ENCODE measurements around the gene METTL2B. TPM values are rescaled to one million over a fixed set of nuclear protein-coding genes. Genes with fewer than 3 reads are reported as not detected.
"Not testable (repeated sequence)": the region's sequence is repeated elsewhere in the genome, so short reads cannot be mapped to it uniquely, and the experiment has no call there.

The METTL2B gene
- total RNA-seq, 1 donor from 2014 or later = 35.7 TPM

DNA sequence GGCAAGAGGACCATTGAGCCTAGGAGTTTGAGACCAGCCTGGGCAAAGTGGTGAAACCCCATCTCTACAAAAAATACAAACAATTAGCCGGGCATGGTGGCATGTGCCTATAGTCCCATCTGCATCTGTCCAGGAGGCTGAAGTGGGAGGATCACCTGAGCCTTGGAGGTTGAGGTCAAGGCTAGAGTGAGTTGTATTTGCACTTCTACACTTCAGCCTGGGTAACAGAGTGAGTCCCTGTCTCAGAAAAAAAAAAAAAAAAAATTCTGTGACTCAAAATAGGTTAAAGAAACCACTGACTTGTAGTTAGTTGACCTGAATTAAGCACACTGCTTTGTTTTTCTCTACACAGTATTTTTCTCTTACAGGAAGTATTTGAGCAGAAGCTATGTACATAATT is 74.4 kb downstream of the METTL2B start:
- TF ChIP-seq, protein P1, sequence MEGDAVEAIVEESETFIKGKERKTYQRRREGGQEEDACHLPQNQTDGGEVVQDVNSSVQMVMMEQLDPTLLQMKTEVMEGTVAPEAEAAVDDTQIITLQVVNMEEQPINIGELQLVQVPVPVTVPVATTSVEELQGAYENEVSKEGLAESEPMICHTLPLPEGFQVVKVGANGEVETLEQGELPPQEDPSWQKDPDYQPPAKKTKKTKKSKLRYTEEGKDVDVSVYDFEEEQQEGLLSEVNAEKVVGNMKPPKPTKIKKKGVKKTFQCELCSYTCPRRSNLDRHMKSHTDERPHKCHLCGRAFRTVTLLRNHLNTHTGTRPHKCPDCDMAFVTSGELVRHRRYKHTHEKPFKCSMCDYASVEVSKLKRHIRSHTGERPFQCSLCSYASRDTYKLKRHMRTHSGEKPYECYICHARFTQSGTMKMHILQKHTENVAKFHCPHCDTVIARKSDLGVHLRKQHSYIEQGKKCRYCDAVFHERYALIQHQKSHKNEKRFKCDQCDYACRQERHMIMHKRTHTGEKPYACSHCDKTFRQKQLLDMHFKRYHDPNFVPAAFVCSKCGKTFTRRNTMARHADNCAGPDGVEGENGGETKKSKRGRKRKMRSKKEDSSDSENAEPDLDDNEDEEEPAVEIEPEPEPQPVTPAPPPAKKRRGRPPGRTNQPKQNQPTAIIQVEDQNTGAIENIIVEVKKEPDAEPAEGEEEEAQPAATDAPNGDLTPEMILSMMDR (IDR thresholded peaks at IDR 0.05) = no peak
- Mint-ChIP-seq H3K27me3 (no peaks in the 10 kb centered on the region), H3K36me3 (ENCODE audit: low read depth) (peaks cover 38% of the 10 kb centered on the region), H3K4me1 (peaks cover 10% of the 10 kb centered on the region), H3K9me3 (no peaks in the 10 kb centered on the region), H3K27ac (no peak overlapping the region), H3K4me3 (no peak overlapping the region)
- ChIA-PET POLR2A (no interaction called here), CTCF (no interaction called here)
- intact Hi-C loops (cut with micrococcal nuclease) = no loop called here
- ATAC-seq (ENCODE audit: low read depth) = no peak
- no peak for DNase-seq

DNA sequence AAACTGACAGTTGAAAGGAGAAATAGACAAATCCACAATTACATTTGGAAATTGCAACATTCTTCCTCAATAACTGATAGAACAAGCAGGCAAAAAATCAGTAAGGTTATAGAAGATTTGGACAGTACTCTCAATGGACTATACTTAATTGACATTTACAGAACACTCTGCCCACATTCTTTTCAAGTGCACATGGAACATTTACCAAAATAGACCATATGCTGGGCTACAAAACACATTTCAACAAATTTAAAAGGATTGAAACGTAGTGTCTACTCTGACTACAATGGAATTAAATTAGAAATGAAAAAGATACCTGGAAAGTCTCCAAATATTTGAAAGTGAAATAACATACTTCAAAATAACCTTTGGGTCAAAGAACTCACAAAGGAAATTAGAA is 77.8 kb downstream of the METTL2B start:
- H3K4me3 Mint-ChIP-seq, POLR2A ChIA-PET, H3K4me1 Mint-ChIP-seq: not testable (repeated sequence)

More for the DNA sequence above, 77.8 kb downstream of the METTL2B start:
- H3K9me3 Mint-ChIP-seq; DNase-seq; ATAC-seq (ENCODE audit: low read depth); H3K27ac Mint-ChIP-seq; CTCF ChIA-PET; H3K27me3 Mint-ChIP-seq; intact Hi-C loops (cut with micrococcal nuclease): not testable (repeated sequence)
- peaks cover 21% of the 10 kb centered on the region for H3K36me3 Mint-ChIP-seq (ENCODE audit: low read depth)

Other genes with a start within 250 kb of the METTL2B start
- not detected in 2 replicates for gene LEP, start 235.5 kb upstream of the METTL2B start, total RNA-seq
- gene RBM28, start 132.8 kb upstream of the METTL2B start, total RNA-seq = 45.7 and 54.4 TPM in 2 replicates
- 0.10 TPM in 1 of 2 replicates, not detected in the other for gene PRRT4, start 115.1 kb upstream of the METTL2B start, total RNA-seq
- gene IMPDH1, start 66.8 kb upstream of the METTL2B start, total RNA-seq = 42.3 and 45.8 TPM in 2 replicates
- 14.5 and 17.0 TPM in 2 replicates for gene HILPDA, start 20.9 kb upstream of the METTL2B start, total RNA-seq
- 1.2 and 1.4 TPM in 2 replicates for gene GARIN1A, start 195.5 kb downstream of the METTL2B start, total RNA-seq